ENCODE data around the gene TMEM273. TPM values are rescaled to one million over a fixed set of nuclear protein-coding genes. Genes with fewer than 3 reads are reported as not detected.

TMEM273 gene, protein sequence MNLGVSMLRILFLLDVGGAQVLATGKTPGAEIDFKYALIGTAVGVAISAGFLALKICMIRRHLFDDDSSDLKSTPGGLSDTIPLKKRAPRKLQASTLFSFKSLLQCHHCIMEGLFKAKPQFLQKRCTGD
- total RNA-seq: not detected in 2 replicates

GRCh38 chr10:49187950-49188761, at the start of gene TMEM273:
Gene TMEM273, minus strand, starts transcription at chr10:49188391. Its CDS starts 55 bp downstream, at chr10:49188336.
- no peak for DNase-seq (ENCODE audit: low read depth)
- H3K4me3 ChIP-seq (ENCODE audit: low read depth, low read length): no peak within 1 kb of the TSS
- no peak for TF ChIP-seq CTCF (IDR thresholded peaks at IDR 0.05; ENCODE audit: insufficient read depth, low read depth, low read length)

- H3K4me3 ChIP-seq (ENCODE audit: low read depth, low read length): no peak overlapping the region
- DNase-seq (ENCODE audit: low read depth): no peak
- no peak for TF ChIP-seq CTCF (IDR thresholded peaks at IDR 0.05; ENCODE audit: insufficient read depth, low read depth, low read length)
Observed at GRCh38 chr10:49237985-49238384, 49.8 kb upstream of the TMEM273 start.

DNA sequence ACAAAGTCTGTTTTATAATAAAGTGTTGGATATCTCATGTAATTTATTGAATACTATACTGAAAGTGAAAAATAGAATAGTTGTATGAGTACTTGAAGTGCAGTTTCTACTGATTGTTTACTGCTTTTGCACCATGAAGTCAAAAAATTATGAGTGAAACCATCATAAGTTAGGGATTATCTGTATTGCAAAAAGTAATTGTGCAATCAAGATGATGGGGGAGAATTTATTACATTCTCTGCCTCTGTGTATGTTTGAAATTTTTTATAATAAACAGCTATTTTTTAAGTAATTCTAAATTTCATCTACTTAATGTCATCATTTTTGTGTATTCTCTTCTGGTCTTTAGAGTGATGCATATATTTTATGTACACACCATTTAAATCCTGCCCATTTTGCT, 47.2 kb upstream of the TMEM273 start:
- no peak overlapping the region for H3K4me3 ChIP-seq (ENCODE audit: low read depth, low read length)
- DNase-seq (ENCODE audit: low read depth): no peak
- no peak for TF ChIP-seq CTCF (IDR thresholded peaks at IDR 0.05; ENCODE audit: insufficient read depth, low read depth, low read length)

DNA sequence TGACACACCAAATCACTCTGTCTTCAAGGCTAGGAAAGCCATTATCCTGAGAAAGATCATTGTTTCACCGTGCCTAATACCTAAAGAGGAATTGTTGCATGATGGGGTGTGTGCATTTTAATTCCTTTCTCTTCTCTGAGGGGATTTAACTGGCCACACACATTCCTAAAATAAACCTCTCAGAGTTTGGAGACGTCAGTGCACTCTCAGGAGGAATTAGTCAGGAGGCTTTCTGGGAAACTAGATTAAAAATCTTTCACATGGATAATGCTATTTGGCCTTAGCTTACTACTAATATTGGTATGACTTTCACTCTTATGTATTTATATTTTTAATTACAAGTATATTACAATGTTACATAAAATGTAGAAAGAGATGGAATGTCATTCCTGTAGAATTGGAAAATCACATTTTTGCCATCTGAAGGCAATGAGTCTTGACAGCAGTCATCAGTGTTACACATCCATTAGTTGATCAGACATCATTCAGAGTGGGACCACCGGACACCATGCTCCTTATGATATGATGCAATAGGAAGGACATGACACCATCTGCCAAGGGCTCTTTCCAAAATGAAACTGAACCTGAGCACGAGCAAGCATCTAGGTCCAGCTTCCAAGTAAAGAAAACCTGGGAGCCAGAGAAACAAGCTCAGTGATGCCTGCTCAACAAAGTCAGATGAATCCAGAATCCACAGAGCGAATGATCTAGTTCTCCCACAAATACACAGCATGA, 43.1 kb upstream of the TMEM273 start:
- no peak overlapping the region for H3K4me3 ChIP-seq (ENCODE audit: low read depth, low read length)
- TF ChIP-seq CTCF (IDR thresholded peaks at IDR 0.05; ENCODE audit: insufficient read depth, low read depth, low read length): no peak
- DNase-seq (ENCODE audit: low read depth): no peak

- TF ChIP-seq CTCF (IDR thresholded peaks at IDR 0.05; ENCODE audit: insufficient read depth, low read depth, low read length): no peak
- no peak overlapping the region for H3K4me3 ChIP-seq (ENCODE audit: low read depth, low read length)
- no peak for DNase-seq (ENCODE audit: low read depth)
Observed at GRCh38 chr10:49230004-49230403, 41.8 kb upstream of the TMEM273 start.

DNA sequence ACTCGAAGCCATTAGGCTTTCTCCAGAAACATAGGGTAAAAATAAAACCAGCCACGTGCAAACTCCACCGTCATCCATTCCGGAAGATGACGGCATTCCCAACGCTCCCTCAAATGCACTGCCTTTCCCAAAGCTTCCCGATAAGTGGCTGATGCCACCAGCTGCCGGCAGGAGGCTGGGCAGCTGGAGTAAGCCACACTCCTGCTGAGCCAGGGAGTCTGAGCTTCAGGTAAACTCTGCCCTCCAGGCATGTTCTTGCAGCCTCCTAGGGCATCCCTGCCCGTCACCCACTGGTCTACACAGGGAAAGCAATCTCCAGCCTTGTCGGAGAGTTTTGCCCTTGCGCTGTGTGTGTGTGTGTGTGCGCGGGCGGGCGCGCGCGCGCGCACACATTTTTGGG, 40.5 kb upstream of the TMEM273 start:
- H3K4me3 ChIP-seq (ENCODE audit: low read depth, low read length): no peak overlapping the region
- no peak for TF ChIP-seq CTCF (IDR thresholded peaks at IDR 0.05; ENCODE audit: insufficient read depth, low read depth, low read length)
- no peak for DNase-seq (ENCODE audit: low read depth)

Measured in fibroblast of villous mesenchyme (primary cell).